HG03565 (cell line): Measurements from ENCODE around the gene PERP.
"Not testable (repeated sequence)": the region's sequence is repeated elsewhere in the genome, so short reads cannot be mapped to it uniquely, and the experiment has no call there.

Source experiments
- ATAC-seq: cut with Tn5 transposase; IDR thresholded peaks from one replicate; pipeline ENCODE4 v1.9.1; 2021; ENCODE audit warnings: mild to moderate bottlenecking, moderate library complexity; ENCODE audit not compliant: unreplicated experiment

PERP gene

DNA sequence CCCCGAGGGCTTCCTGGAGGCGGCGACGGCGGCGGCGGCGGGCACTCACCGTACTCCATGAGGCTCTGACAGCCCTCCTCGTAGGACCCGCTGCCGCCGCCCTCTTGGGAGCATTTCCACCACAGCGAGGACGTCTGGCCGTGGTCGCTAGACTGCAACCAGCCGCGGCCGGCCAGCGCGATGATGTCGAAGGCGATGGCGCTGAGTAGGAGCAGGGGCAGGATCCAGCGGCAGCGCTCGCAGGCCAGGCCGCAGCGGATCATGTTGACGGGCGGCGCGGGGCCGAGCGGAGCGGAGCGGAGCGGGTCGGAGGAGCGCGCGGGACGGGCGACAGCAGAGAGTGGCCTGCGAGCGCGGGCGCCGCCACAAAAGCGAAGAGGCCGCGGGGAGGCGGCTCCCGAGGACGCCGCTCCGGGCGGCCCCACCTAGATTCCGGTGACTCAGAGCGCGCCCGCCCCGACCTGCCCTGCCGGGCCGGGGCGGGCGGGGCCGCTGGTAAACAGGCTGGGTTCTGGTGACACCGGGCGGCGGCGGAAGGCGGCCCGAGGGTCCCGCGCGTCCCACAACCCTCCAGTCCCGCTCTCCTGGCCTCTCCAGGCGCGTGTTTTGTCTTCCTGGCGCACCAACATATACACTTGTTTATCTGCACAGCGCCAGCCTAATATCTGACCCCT lies at the start of gene PERP:
Gene PERP (minus strand): TSS at position 342 of the 674 bp plus-strand sequence. CDS start 79 bp downstream, at position 263.
- ATAC-seq = no peak

DNA sequence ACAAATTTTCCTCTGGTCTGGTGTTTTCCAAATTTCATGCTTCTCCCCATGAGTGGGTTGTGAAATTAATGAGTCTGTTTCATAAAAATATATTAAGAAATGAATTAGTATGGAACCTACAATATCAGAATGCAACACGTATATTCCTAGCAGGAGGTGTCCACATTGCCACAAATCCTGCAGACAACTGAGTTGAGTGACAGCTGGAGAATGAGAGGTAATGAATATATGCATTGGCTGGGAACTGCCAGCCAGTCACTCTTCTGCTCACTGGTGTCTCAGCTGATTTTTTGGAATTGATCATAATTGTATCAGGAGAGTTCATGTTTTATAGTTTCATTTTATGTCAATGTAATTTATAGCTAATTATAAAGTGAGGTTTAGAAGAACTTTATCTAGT lies 48.2 kb upstream of the PERP start:
- no peak for ATAC-seq

DNA sequence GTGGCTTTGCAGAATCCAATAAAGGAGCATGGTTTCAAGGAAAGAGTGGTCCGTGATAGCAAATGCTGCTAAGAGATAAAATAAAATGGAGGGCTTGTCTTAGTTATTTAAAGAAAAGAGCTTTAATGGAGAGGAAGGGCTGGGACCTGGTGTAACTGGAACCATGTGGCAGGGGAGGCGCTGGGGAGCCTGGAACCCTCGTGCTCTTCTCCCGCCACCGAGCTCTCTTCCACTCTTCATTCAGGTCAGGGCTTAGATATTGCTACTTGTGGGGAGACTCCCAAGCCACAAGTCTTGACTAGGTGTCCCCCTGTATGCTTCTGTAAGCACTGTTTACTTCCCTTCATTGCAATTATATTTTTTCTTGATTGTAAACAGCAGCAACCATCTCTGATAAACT lies 39.3 kb upstream of the PERP start:
- no peak for ATAC-seq

DNA sequence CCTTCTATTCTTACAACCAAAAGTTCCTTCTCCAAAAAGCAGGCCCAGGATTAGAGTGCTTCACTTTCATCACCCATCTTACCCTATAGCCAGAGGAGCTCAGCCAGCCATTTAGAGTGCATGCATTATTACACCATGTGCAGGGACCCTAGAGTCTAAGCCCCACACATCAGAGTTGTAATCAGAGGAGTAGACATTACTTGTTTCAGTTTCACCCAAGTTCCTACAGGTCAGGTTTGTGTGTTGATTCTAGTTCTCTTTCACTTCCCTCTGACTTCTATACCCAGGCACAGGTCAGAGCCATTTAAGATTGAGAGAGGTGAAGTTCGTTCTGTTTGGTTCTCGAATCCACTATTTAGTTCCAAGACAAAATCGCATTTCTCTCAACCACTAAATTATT lies 38.2 kb upstream of the PERP start:
- ATAC-seq = peak; percentile 87

DNA sequence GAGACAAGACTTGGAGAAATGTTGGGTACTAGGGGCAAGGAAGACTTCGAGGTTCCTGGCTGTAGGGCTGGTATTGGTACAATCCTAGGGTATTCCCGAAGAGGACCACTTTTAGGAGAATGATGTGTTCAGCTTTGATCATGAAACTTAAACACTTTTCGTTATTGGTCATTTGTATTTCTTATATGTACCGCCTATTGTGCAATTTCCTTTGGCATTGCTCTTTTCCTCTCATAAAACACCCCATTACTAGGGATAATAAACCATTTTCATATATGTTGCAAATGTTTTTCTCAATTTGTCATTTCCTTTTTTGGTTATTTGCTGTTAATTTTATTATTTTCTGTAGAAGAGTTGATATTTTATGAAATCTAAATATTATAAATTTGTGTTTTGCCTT lies 35.6 kb upstream of the PERP start:
- no peak for ATAC-seq

DNA sequence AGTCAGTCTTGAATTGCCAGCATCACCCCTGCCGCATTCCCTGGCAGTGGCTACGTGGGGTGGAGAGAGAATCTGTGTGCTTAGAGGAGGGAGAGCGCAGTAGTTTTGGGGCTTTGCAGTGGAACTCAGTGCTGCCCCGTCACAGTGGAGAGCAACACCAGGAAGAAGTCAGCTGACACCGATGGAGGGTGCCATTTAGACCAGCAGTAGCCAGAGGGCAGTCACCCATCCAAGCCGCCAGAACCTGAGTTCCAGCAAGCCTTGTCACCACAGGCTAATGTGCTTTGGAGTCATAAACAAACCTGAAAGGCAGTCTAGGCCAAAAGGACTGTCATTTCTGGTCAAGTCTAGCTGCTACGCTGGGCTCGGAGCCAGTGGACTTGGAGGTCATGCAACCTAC lies 22.0 kb upstream of the PERP start:
- ATAC-seq = no peak

DNA sequence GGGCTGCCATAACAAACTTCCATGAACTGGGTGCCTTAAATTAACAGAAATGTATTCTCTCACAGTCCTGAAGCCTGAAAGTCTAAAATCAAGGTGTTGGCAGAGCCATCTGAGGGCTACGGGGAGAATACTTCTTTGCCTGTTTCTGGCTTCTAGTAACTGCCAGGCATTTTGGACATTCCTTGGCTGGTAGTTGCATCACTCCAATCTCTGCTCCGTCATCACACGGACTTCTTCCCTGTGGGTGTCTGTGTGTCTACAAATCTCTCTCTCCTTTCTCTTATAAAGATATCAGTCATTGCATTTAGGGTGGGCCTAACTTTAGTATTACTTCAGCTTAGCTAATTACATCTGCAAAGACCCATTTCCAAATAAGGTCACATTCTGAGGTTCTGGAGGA lies 20.9 kb upstream of the PERP start:
- no peak for ATAC-seq

DNA sequence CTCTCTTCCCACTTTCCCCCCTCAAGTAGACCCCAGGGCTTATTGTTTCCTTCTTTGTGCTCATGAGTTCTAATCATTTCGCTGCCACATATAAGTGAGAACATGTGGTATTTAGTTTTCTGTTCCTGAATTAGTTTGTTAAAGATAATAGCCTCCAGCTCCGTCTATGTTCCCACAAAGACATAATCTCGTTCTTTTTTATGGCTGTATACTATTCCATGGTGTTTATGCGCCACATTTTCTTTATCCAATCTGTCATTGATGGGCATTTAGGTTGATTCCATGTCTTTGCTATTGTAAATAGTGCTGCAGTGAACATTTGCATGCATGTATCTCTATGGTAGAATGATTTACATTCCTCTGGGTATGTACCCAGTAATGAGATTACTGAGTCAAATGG lies 16.9 kb upstream of the PERP start:
- no peak for ATAC-seq

DNA sequence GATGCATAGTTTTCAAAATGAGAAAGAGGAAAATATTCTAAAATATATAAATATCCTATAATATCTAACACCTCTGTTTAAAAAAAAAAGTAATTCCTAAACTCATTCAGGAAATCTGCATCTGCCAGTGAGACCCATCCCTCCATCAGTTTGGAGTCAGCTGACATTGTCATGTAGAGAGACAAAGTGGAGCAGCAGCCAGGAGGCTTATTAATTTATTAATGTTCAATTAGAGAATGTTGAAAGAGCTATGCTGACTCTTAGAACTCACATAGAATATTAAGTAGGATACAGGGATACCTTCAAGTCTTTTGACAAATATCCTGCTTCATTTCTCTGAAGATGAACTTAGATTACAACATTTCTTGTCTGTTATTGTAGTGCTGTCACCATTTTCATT lies 12.8 kb upstream of the PERP start:
- ATAC-seq = no peak

DNA sequence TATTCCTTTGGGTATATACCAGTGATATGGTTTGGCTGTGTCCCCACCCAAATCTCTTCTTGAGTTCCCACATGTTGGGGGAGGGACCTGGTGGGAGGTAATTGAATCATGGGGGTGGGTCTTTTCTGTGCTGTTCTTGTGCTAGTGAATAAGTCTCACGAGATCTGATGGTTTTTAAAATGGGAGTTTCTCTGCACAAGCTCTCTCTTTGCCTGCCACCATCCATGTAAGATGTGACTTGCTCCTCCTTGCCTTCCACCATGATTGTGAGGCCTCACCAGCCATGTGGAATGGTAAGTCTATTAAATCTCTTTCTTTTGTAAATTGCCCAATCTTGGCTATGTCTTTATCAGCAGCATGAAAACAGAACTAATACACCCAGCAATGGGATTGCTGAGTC lies 12.0 kb upstream of the PERP start:
- not testable (repeated sequence) for ATAC-seq

DNA sequence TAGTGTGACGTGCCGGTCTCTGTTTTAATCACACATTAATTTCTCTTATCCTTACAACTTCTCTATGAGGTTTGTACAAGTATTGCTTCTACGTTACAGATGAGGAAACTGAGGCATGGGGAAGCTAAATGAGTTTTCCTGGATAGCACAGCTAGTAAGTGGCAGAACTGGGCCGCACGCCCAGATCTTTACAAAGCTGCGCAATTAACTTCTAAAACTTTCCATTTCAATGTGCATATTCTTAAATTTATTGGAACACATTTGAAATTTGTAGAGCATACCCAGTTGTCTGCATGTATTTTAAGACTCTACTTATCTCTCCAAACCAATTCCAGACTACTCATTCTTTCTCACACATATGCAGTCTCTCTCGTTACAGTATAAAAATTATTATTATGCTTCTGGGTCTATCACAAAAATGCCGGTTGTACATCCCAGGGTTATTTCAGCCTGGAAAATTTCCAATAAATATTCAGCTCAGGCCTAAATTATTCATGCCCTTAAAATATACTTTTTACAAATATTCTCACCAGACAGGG lies 10.2 kb upstream of the PERP start:
- no peak for ATAC-seq

DNA sequence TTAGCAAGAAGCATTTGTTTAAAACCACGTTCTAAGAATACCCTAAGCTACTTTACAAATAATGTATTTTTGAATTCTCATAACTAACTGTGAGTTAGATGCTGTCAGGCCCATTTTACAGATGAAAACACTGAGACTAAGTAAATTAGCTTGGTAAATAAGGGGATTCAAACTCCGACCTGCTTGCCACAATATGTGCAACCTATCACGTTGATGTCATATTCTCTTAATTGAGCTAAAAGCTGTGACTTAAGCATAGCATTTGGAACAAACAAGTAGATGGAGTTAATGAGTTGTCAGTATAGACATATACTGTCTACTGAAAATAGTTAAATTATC lies 9.4 kb upstream of the PERP start:
- no peak for ATAC-seq

DNA sequence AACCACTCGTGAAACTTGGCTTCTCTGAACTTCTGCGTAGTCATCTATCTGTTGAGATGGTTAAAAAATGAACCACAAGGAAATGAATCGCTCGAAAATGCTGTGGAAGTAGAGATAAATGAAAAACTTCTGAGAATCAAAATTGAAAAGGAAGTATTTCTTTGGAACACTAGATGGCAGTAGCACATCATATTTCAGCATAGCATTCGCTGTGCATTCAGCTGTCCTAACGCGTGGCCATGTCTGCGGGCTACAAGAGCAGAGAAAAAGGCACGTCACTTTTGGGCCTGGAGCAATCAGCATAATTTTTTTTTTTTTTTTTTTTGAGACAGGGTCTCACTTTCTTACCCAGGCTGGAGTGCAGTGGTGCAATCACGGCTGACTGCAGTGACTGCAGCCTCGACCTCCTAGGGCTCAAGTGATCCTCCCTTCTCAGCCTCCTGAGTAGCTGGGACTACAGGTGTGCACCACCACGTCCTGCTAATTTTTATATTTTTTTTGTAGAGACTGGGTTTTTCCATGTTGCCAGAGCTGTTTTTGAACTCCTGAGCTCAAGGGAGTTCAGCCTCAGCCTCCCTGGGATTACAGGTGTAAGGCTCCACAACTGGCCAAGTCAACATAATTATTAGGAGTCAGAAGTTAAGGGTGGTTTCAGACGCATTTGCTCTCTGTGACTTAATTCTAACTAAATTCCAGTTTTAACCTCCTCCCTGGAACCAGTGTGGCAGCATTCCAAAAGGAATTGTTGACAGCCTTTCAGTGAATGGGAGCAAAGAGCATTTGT lies 8.8 kb upstream of the PERP start:
- peak; percentile 54 for ATAC-seq

DNA sequence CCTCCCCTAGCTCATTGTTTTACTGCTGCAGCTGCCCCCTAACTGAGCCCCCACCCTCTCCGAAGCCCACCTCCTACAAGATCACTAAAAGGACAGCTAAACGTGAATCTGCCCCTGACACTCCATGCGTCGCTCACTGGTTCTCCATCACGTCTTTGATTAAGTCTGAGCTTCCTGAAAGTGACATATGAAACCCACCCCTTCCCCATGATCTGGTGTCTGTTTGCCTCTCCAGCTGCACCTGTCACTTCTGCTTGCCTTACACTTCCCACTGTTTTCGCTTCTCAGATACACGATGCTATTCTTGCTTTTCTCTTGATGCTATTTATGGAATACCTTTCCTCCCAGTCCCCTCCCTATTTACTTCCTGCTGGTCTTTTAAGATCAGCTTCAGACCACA lies 8.0 kb upstream of the PERP start:
- ATAC-seq = no peak

DNA sequence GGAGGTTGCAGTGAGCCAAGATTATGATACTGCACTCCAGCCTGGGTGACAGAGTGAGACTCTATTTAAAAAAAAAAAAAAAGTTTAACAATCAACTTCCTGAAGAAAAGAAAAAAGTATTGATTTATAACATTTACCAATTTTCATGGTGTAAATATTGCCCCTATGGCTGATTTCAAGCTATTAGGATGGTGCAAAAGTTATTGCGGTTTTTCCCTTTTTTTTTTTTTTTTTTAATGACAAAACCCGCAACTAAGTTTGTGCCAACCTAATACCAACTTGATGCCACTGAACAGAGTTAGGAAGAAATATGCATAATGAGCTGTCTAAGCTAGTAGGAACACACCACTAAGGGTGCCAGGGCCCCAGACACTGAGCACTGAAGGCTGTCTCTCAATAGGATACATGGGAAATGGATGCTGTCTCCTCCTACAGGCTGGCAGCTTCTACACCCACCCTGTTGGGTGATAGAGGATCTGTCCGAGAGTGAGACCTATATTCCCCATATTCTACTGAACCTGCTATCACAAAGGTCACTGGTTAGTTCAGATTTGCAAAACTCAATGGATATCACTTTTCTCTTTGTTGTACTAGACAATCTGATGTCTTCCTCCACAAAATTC lies 6.5 kb upstream of the PERP start:
- no peak for ATAC-seq

DNA sequence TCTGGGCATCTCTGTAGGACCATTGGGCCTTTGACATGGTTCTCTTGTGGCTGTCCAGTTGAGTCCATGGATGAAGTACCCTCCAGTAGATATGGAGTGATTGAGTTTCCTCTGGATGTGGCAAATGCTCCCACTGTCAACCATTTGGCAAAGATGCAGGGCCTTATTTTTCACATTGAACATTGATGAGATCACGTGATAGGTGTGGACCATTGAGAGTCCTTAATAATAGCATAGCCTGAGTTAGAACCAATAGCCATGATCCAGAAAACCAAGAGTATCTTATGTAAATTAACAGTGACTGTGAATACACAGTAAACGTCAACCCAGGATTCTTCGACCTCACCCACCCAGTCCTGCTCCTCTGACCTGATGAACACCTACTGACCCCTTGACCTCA lies 3.0 kb upstream of the PERP start:
- no peak for ATAC-seq

DNA sequence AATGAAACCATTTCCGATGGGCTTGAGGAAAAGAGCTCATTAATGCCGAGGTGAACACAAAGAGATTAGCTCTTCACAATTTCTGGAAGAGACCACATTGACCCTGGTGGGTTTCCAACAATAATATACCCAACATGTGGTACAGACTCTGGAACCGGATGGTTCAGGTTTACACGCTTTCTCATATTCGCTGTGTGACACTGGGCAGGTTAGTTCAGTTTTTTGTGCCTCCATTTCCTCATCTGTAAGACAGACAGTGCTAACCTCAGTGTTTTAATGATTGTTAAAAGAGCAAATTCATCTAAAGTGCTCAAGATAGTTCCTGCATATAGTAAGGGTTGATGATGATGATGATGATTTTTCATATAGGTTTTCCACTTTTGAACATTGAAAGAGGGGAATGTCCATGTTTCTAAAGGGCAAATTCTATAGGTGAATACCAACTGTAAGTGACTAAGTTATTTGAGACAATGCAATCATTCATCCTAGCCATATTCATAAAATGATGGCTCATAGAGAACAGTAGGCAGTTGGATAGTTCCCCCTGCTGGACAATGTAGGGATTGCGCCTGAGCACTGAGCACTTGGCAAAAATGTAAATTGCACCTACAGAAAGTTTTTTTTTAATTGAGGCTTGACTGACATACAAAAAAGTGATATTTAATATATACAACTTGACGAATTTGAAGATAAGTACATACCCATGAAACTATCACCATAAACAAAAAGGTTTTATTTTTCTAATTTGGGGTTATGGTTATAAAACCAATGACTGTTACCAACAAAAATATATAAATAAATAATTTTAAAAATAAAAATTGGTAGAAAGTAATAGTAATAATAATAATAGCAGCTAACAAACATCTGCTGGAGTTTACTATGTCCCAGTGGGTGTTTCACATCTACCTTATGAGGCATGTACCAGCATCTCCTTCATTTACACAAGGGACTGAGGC lies 2.1 kb upstream of the PERP start:
- ATAC-seq = no peak

DNA sequence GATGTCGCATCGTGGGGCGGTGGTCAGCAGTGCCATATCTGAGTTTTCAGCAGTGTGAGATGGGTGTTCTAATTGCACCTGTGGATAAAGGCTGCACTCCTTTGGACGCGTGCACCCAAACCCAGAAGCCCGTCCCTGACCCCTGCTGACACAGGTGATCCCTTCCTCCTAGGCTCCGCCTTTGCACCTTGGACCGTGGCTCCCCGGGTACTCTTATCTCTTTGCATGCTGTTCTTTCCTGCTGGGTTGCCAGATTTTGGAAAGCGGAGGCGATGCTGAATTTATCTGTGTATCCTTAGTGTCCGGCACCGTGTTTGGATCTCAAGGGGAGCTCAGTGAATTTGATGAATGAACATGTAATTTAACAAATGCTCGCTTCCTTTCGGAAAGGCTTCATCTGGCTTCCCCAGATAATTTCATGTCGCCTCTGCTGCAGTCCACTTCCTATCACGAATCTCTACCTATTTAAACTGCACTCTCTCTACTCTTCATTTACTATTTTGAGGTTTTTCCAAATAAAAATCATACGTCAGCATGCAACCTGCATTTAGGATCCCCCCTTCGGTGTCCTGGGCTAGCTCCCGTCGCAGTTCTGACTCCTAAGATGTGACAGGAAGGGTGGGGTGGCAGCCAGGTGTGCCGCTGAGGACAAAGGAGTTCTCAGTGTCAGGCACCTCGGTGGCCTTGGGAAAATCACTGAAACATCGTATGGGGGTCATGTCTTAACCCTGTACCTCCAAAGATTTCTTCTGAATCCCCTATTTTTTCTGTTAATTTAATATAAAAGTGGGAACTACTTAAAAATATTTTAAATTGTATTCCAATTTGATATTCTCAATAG lies 753 bp upstream of the PERP start:
- no peak for ATAC-seq

DNA sequence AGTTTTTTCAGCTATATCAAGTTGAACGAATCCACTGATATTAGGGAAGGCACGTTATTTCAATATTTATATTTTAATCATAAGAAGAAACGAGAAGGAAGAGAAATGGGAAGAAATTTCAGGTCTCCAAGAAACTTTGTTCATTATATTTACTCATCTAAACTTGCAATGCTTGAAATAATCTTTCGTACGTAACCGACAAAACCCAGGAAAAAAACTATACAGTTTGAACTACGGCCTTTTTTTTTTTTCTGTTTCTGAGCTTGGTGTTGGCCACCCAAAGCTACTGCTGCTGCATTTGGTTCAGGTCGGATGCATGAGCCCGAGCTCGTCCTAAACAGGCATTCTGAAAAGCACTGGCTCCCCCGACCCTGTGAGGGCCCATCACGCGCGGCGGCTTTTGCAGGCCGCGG lies 548 bp downstream of the PERP start:
- ATAC-seq = no peak
